Measurements from ENCODE around the gene TPH2. TPM values are rescaled to one million over a fixed set of nuclear protein-coding genes. Genes with fewer than 3 reads are reported as not detected.

Gene TPH2
- total and polyA plus RNA-seq, 4 donors: not detected

DNA sequence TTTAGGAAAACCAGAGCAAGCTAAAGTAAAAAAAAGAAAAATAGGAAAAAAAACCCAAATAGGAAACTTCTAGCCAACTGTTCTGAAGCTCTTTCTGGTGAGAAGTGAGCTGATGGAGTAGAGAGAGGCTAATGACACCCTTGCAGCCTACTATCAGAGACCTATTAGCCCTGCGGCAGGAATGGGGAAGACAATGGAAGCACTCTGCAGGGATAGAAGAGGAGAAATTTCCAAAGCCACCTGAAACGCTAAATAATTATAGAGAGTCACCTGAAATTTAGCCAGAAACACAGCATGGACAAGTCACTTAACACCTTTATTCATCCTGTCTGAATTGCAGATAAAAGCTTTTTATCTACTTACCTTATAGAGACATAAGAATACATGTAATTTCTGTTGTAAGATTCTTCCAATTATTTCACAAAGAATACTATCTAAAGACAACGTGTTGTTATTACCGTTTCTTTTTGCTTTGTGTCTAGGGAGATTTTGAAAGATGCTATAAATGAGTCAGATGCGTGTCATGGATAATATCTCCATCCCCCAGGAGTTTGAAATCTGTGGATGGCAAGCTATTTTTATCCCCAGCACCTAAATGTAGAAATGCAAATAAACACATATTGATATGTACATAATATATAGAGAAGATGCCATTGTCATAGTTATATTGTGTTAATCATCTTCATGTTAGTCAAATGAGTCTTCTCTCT is 138.6 kb downstream of the TPH2 start:
- Histone ChIP-seq H3K9ac (ENCODE audit: low read depth in 1 of 2, low read length in 2 of 2) (no peak overlapping the region), H3K36me3 (ENCODE audit: control insufficient read depth in 4 of 4, insufficient read depth in 3 of 4, low read depth in 1 of 4, low read length in 3 of 4) (no peaks in the 10 kb centered on the region), H3K27me3 (ENCODE audit: control insufficient read depth in 4 of 4, insufficient read depth in 4 of 4, low read length in 3 of 4) (no peaks in the 10 kb centered on the region), H3K27ac (ENCODE audit: low read depth in 1 of 2, low read length in 2 of 2) (no peak overlapping the region), H3K4me3 (ENCODE audit: low read depth in 1 of 3, low read length in 3 of 3) (no peak overlapping the region), H3K4me1 (ENCODE audit: control insufficient read depth in 4 of 4, insufficient read depth in 4 of 4, low read length in 3 of 4) (no peaks in the 10 kb centered on the region), H3K9me3 (ENCODE audit: control insufficient read depth in 4 of 4, low read length in 3 of 4) (no peaks in the 10 kb centered on the region)
- 73% methylated on average over 5 of the region's 5 CpGs for WGBS
- no peak for DNase-seq (ENCODE audit: low spot score)
- TF ChIP-seq MAX (IDR thresholded peaks at IDR 0.05) (no peak), CTCF (IDR thresholded peaks at IDR 0.05; ENCODE audit: low read depth, low read length, missing input control) (no peak), GABPA (IDR thresholded peaks at IDR 0.05 in 1 of 2, conservative IDR thresholded peaks at IDR 0.05 in 1 of 2) (no peak)
- TF ChIP-seq, protein P1, sequence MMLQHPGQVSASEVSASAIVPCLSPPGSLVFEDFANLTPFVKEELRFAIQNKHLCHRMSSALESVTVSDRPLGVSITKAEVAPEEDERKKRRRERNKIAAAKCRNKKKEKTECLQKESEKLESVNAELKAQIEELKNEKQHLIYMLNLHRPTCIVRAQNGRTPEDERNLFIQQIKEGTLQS (IDR thresholded peaks at IDR 0.05): no peak

GRCh38 chr12:72081777-72082176 is 143.1 kb downstream of the TPH2 start:
- Histone ChIP-seq H3K4me1 (ENCODE audit: control insufficient read depth in 4 of 4, insufficient read depth in 4 of 4, low read length in 3 of 4) (no peaks in the 10 kb centered on the region), H3K4me3 (ENCODE audit: low read depth in 1 of 3, low read length in 3 of 3) (no peak overlapping the region), H3K9ac (ENCODE audit: low read depth in 1 of 2, low read length in 2 of 2) (no peak overlapping the region), H3K27ac (ENCODE audit: low read depth in 1 of 2, low read length in 2 of 2) (no peak overlapping the region), H3K36me3 (ENCODE audit: control insufficient read depth in 4 of 4, insufficient read depth in 3 of 4, low read depth in 1 of 4, low read length in 3 of 4) (no peaks in the 10 kb centered on the region), H3K27me3 (ENCODE audit: control insufficient read depth in 4 of 4, insufficient read depth in 4 of 4, low read length in 3 of 4) (peaks cover 0 to 5% (median 0%) of the 10 kb centered on the region in 4 donors), H3K9me3 (ENCODE audit: control insufficient read depth in 4 of 4, low read length in 3 of 4) (no peaks in the 10 kb centered on the region)
- TF ChIP-seq, protein P1 (IDR thresholded peaks at IDR 0.05): no peak
- TF ChIP-seq NR2F2 (IDR thresholded peaks at IDR 0.05): no peak
- TF ChIP-seq CTCF (IDR thresholded peaks at IDR 0.05; ENCODE audit: low read depth, low read length, missing input control): no peak
- TF ChIP-seq HNF4G (IDR thresholded peaks at IDR 0.05): no peak
- no peak for TF ChIP-seq TAF1 (conservative IDR thresholded peaks at IDR 0.05)
- no peak for TF ChIP-seq JUND (IDR thresholded peaks at IDR 0.05)
- no peak for TF ChIP-seq MAX (IDR thresholded peaks at IDR 0.05)
- TF ChIP-seq, protein P2, sequence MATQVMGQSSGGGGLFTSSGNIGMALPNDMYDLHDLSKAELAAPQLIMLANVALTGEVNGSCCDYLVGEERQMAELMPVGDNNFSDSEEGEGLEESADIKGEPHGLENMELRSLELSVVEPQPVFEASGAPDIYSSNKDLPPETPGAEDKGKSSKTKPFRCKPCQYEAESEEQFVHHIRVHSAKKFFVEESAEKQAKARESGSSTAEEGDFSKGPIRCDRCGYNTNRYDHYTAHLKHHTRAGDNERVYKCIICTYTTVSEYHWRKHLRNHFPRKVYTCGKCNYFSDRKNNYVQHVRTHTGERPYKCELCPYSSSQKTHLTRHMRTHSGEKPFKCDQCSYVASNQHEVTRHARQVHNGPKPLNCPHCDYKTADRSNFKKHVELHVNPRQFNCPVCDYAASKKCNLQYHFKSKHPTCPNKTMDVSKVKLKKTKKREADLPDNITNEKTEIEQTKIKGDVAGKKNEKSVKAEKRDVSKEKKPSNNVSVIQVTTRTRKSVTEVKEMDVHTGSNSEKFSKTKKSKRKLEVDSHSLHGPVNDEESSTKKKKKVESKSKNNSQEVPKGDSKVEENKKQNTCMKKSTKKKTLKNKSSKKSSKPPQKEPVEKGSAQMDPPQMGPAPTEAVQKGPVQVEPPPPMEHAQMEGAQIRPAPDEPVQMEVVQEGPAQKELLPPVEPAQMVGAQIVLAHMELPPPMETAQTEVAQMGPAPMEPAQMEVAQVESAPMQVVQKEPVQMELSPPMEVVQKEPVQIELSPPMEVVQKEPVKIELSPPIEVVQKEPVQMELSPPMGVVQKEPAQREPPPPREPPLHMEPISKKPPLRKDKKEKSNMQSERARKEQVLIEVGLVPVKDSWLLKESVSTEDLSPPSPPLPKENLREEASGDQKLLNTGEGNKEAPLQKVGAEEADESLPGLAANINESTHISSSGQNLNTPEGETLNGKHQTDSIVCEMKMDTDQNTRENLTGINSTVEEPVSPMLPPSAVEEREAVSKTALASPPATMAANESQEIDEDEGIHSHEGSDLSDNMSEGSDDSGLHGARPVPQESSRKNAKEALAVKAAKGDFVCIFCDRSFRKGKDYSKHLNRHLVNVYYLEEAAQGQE (IDR thresholded peaks at IDR 0.05): no peak
- TF ChIP-seq FOXA1 (IDR thresholded peaks at IDR 0.05): no peak
- TF ChIP-seq GABPA (IDR thresholded peaks at IDR 0.05 in 1 of 2, conservative IDR thresholded peaks at IDR 0.05 in 1 of 2): no peak
- no peak for TF ChIP-seq HNF4A (conservative IDR thresholded peaks at IDR 0.05)
- TF ChIP-seq EGR1 (IDR thresholded peaks at IDR 0.05; ENCODE audit: low read depth in 2 of 2): no peak
- TF ChIP-seq RXRA (IDR thresholded peaks at IDR 0.05): no peak
- no peak for TF ChIP-seq ZBTB33 (IDR thresholded peaks at IDR 0.05)
- TF ChIP-seq SP1 (IDR thresholded peaks at IDR 0.05): no peak
- TF ChIP-seq FOXA2 (IDR thresholded peaks at IDR 0.05): no peak
- no peak for DNase-seq (ENCODE audit: low spot score)
- 59% methylated on average over 2 of the region's 2 CpGs for WGBS

All from liver (tissue), 9 donors.